Esophagus squamous epithelium (tissue), 4 donors: ENCODE data around the gene ZNF892.

ENCODE experiments used
- CTCF ChIP-seq, 6 experiments: fragments of 450-650 bp in 4 of 6; fragments of 200-600 bp in 2 of 6; sonication (generic) in 2 of 6; IDR thresholded peaks; one replicate each; pipeline ENCODE4 v1.5.1; 2016 to 2019; ENCODE audit warnings: antibody characterized with exemption in 6 of 6, mild to moderate bottlenecking in 4 of 6, moderate library complexity in 4 of 6
- POLR2A ChIP-seq, 4 donors: fragments of 450-650 bp; IDR thresholded peaks; one replicate each; pipeline ENCODE4 v1.6.1; 2017; ENCODE audit warnings: antibody characterized with exemption in 4 of 4, mild to moderate bottlenecking in 4 of 4, moderate library complexity in 3 of 4

DNA sequence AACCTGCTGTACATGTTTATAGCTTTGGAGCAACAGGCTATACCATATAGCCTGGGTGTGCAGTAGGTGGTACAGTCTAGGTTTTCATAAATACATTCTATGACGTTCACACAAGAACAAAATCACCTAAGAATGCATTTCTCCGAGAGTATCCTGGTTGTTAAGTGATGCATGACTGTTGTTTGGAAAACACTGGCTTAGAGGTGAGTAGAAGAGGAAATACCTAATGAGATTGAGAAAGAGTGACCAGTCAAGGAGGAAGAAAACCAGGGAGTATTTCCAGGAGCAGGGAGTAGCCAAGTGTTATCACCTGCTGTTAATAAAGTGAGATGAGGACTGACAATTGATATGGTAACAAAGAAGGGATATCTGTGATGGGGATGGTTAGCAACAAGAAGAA lies 2.9 kb upstream of the ZNF892 start:
- TF ChIP-seq POLR2A (IDR thresholded peaks at IDR 0.05) (no peak), CTCF (IDR thresholded peaks at IDR 0.05) (no peak)
